SK-N-MC (cell line): ENCODE data around the gene MRPL51.

ENCODE experiments used
- EZH2 ChIP-seq: fragments of 200-600 bp; sonication (generic); IDR thresholded peaks from one replicate; pipeline ENCODE4 v1.6.1; 2017; ENCODE audit warnings: antibody characterized with exemption
- POLR2AphosphoS5 ChIP-seq: IDR thresholded peaks from 2 replicates; pipeline ENCODE4 v1.6.1; 2012; ENCODE audit warnings: mild to moderate bottlenecking, low read depth, low read length, borderline replicate concordance

DNA sequence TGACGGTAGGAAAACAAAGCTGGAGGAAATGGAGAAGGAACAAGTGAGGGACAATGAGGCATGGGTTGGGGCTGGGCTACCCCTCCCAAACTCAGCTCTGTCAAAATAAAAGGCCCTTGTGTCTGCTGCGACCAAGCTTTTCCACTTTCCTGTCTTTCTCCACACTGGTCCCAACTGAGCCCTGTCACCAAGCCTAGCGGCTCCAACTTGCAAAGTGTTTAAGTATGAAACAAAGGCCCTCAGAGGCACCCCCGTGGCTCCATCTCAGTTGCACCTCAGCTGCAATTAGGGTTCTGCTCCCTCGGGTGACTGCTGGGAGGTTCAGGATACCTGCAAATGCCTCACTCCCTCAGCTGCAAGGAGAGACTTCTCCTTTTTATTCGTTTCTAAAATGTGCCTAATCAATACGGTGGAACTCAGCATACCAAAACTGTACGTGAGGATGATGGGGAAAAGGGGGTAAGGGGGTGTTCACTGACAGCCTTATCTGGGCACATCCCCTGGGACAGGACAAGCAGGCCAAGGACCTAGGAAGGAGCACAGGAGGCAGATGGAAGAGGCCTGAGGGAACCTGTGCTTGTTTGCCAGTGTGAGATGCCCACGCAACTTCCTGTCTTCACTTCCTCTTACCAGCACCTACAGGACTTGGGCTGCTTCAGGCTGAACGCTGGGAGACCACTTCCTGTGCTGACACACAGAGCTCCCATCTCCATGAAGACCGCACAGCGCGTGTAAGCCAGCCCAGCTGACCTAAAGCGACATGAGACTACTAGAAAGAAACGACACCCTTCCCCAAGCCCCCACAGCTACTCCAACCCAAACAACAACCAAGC, 31.4 kb downstream of the MRPL51 start:
- TF ChIP-seq POLR2AphosphoS5 (0 out of 2 replicates have a peak, but pooled peaks have one; percentile 21), EZH2 (no peak)
